ENCODE measurements around the gene SORD.
"Not testable (repeated sequence)": the region's sequence is repeated elsewhere in the genome, so short reads cannot be mapped to it uniquely, and the experiment has no call there.

DNA sequence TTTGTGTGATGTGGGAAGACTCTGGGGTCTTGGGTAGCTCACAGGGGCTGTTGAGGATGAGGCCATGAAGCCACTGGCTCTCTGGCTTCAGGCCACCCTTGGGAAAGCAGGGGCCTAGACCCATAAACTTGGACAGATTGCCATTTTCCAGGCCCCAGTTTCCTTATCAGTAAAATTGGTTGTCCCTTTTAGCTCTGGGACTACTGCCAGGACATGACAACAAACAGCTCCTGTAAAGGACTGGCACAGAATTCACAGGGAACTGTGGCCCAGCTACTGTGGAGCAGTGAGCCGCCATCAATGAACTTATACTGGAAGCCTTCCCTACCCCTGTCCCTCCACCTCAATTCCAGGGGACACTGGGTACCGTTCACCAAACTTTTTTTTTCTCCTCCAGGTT, 54.4 kb downstream of the SORD start:
- TF ChIP-seq POLR2A (IDR thresholded peaks at IDR 0.05; ENCODE audit: low read depth); POLR2AphosphoS5 (IDR thresholded peaks at IDR 0.05); EP300 (IDR thresholded peaks at IDR 0.05): not testable (repeated sequence)
- TF ChIP-seq, protein P1, sequence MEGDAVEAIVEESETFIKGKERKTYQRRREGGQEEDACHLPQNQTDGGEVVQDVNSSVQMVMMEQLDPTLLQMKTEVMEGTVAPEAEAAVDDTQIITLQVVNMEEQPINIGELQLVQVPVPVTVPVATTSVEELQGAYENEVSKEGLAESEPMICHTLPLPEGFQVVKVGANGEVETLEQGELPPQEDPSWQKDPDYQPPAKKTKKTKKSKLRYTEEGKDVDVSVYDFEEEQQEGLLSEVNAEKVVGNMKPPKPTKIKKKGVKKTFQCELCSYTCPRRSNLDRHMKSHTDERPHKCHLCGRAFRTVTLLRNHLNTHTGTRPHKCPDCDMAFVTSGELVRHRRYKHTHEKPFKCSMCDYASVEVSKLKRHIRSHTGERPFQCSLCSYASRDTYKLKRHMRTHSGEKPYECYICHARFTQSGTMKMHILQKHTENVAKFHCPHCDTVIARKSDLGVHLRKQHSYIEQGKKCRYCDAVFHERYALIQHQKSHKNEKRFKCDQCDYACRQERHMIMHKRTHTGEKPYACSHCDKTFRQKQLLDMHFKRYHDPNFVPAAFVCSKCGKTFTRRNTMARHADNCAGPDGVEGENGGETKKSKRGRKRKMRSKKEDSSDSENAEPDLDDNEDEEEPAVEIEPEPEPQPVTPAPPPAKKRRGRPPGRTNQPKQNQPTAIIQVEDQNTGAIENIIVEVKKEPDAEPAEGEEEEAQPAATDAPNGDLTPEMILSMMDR (IDR thresholded peaks at IDR 0.05): not testable (repeated sequence)

All from esophagus muscularis mucosa (tissue), 4 donors.